GM12878 (cell line): ENCODE measurements around the gene RPUSD2. TPM values are rescaled to one million over a fixed set of nuclear protein-coding genes. Genes with fewer than 3 reads are reported as not detected.

Source experiments
- ATAC-seq: fragments of 200-7000 bp; cut with Tn5 transposase; 3 replicates; pipeline ENCODE4 v1.9.1; 2020; ENCODE audit warnings: mild to moderate bottlenecking, moderate library complexity
- BruUV-seq: library from RNA; stranded (reverse); fragments of 400-500 nt; replicated peaks from 2 replicates; lab custom pipeline; 2021; lab: Mats Ljungman, UMichigan
- CTCF ChIA-PET: fragments of 300-600 bp; sonication (Branson Sonifier 250); formaldehyde crosslinking; extraction: SDS; loops from one replicate; lab custom pipeline; 2021; ENCODE audit warnings: inconsistent platforms; lab: Yijun Ruan, JAX
- POLR2A ChIA-PET: fragments of 350-600 bp; formaldehyde crosslinking; extraction: SDS; loops from one replicate; lab custom pipeline; 2021; ENCODE audit warnings: inconsistent platforms; lab: Charles Lee
- RAD21 ChIA-PET: fragments of 300-600 bp; sonication (Branson Sonifier 250); formaldehyde crosslinking; loops from one replicate; lab custom pipeline; 2023; ENCODE audit warnings: antibody characterized with exemption; ENCODE audit not compliant: unreplicated experiment; lab: Charles Lee
- SMC1A ChIA-PET: fragments of 300-600 bp; sonication (Branson Sonifier 250); formaldehyde crosslinking; loops from one replicate; lab custom pipeline; 2023; ENCODE audit not compliant: unreplicated experiment, uncharacterized antibody; lab: Charles Lee
- DNase-seq: peaks from one replicate; pipeline ENCODE4 v3.0.0-alpha.2; 2011; ENCODE audit warnings: low read depth, low spot score
- FAIRE-seq: peaks from 3 replicates; lab custom pipeline; 2011; peaks lifted over from hg19 to GRCh38; lab: Jason Lieb, UNC
- H2AFZ ChIP-seq: 2 replicates; pipeline ENCODE4 v1.6.0; 2011; ENCODE audit warnings: low read depth, low read length, control low read depth; ENCODE audit not compliant: control insufficient read depth
- H3K27ac ChIP-seq: 2 replicates; pipeline ENCODE4 v1.5.1; 2011; ENCODE audit warnings: control low read depth; ENCODE audit not compliant: control insufficient read depth, insufficient read depth
- H3K27me3 ChIP-seq, 2 experiments: replicated peaks in 1 of 2; 2 replicates each; pipeline versions ENCODE4 v1.6.0 to v1.6.1; 2011; ENCODE audit warnings: low read length in 1 of 2; ENCODE audit not compliant: control insufficient read depth in 2 of 2, insufficient read depth in 2 of 2
- H3K36me3 ChIP-seq, 2 experiments: 2 replicates each; pipeline ENCODE4 v1.5.1; 2011; ENCODE audit warnings: low read length in 1 of 2; ENCODE audit not compliant: control insufficient read depth in 2 of 2, insufficient read depth in 2 of 2
- H3K4me1 ChIP-seq: 2 replicates; pipeline ENCODE4 v1.6.1; 2011; ENCODE audit warnings: mild to moderate bottlenecking, low read length, moderate library complexity, mixed read lengths; ENCODE audit not compliant: control insufficient read depth, insufficient read depth
- H3K4me2 ChIP-seq: 2 replicates; pipeline ENCODE4 v1.6.0; 2011; ENCODE audit warnings: control low read depth; ENCODE audit not compliant: control insufficient read depth, insufficient read depth
- H3K4me3 ChIP-seq: fragments of 200-600 bp; sonication (generic); 2 replicates; pipeline ENCODE4 v1.5.1; 2016
- H3K79me2 ChIP-seq: 2 replicates; pipeline ENCODE4 v1.6.0; 2011; ENCODE audit warnings: low read length; ENCODE audit not compliant: control insufficient read depth, insufficient read depth
- H3K9ac ChIP-seq: 2 replicates; pipeline ENCODE4 v1.8.0; 2011; ENCODE audit warnings: low read length, control low read depth, mixed read lengths; ENCODE audit not compliant: control insufficient read depth, insufficient read depth
- H3K9me3 ChIP-seq: replicated peaks from 3 replicates; pipeline ENCODE4 v1.5.1; 2011; ENCODE audit warnings: mild to moderate bottlenecking, low read length; ENCODE audit not compliant: control insufficient read depth, insufficient read depth
- H4K20me1 ChIP-seq: 2 replicates; pipeline ENCODE4 v1.6.0; 2011; ENCODE audit not compliant: control insufficient read depth, insufficient read depth
- CREB1 ChIP-seq: IDR thresholded peaks from 2 replicates; pipeline ENCODE4 v1.6.1; 2012; ENCODE audit warnings: low read depth, mild to moderate bottlenecking, inconsistent platforms
- GABPA ChIP-seq: IDR thresholded peaks from 2 replicates; pipeline ENCODE4 v1.6.1; 2014; ENCODE audit warnings: antibody characterized with exemption, low read depth, mild to moderate bottlenecking, inconsistent platforms
- GATAD2B ChIP-seq: fragments of 450-650 bp; conservative IDR thresholded peaks from 2 replicates; pipeline ENCODE4 v1.6.1; 2017; ENCODE audit warnings: low read depth, mild to moderate bottlenecking, moderate library complexity
- HDGF ChIP-seq: fragments of 450-650 bp; IDR thresholded peaks from 2 replicates; pipeline ENCODE4 v1.6.1; 2016; ENCODE audit warnings: antibody characterized with exemption
- LARP7 ChIP-seq: fragments of 450-650 bp; IDR thresholded peaks from 2 replicates; pipeline ENCODE4 v1.6.1; 2017; ENCODE audit warnings: mild to moderate bottlenecking
- NR2C1 ChIP-seq: fragments of 450-650 bp; IDR thresholded peaks from 2 replicates; pipeline ENCODE4 v1.6.1; 2017; ENCODE audit warnings: antibody characterized with exemption, mild to moderate bottlenecking, moderate library complexity
- RELA ChIP-seq: fragments of 450-650 bp; IDR thresholded peaks from 2 replicates; pipeline ENCODE4 v1.8.0; 2014; ENCODE audit warnings: borderline replicate concordance; ENCODE audit not compliant: partially characterized antibody
- SREBF2 ChIP-seq: IDR thresholded peaks from 2 replicates; pipeline ENCODE4 v1.6.1; 2012; ENCODE audit warnings: mild to moderate bottlenecking, low read length
- STAT3 ChIP-seq: IDR thresholded peaks from 2 replicates; pipeline ENCODE4 v1.6.1; 2011; ENCODE audit warnings: low read depth, low read length, improper control_type of control experiment
- WRNIP1 ChIP-seq: IDR thresholded peaks from 2 replicates; pipeline ENCODE4 v1.6.1; 2011; ENCODE audit warnings: low read depth, low read length, improper control_type of control experiment, borderline replicate concordance
- ZNF622 ChIP-seq: fragments of 450-650 bp; IDR thresholded peaks from 2 replicates; pipeline ENCODE4 v1.6.1; 2017; ENCODE audit warnings: mild to moderate bottlenecking, inconsistent platforms
- ZSCAN29 ChIP-seq: fragments of 450-650 bp; IDR thresholded peaks from 2 replicates; pipeline ENCODE4 v1.6.1; 2017; ENCODE audit warnings: mild to moderate bottlenecking, moderate library complexity
- WGBS: methylation state at CpG from one replicate; pipeline ENCODE4 v1.1.6; 2016; ENCODE audit warnings: low lambda C conversion rate; ENCODE audit not compliant: insufficient replicate concordance, insufficient coverage; ENCODE audit errors: missing lambda C conversion rate; 5-methylcytosine and 5-hydroxymethylcytosine counted together
- in situ Hi-C: fragments of 300-500 bp; cut with MboI; formaldehyde crosslinking; loops from 9 replicates; pipeline ENCODE4 v1.14.3; 2018; ENCODE audit warnings: mixed read lengths
- intact Hi-C: fragments of 100-400 bp; cut with micrococcal nuclease; formaldehyde crosslinking; loops from one replicate; pipeline ENCODE4 v1.14.2; 2022; ENCODE audit not compliant: unreplicated experiment
- polyA plus RNA-seq, 11 experiments: library from polyadenylated mRNA; depleted of rRNA in 4 of 11; unstranded in 6 of 11; stranded (reverse) in 5 of 11; fragments of >200 nt; fragmentation: Nextera tagmentation in 4 of 11; fragmentation: Illumina TruSeq in 1 of 11; extraction: Ambion mirVana in 4 of 11; extraction: Trizol in 1 of 11; gene quantifications; 1 replicate in 1 of 11; 2 replicates in 10 of 11; pipeline versions ENCODE4 v1.2.1 to v1.2.3, GENCODE V29; 2011 to 2016; ENCODE audit warnings: inconsistent platforms in 2 of 11, missing spikeins in 2 of 11, low read depth in 1 of 11
- total RNA-seq, 4 experiments: library from RNA; depleted of rRNA in 3 of 4; stranded (reverse); fragments of >200 nt in 3 of 4; fragmentation: Illumina TruSeq in 1 of 4; extraction: Trizol in 1 of 4; gene quantifications; 2 replicates each; pipeline versions ENCODE4 v1.2.1 to v1.2.3, GENCODE V29; 2013 to 2021

The RPUSD2 gene
- total and polyA plus RNA-seq, 10 of the 15 experiments (the other 5 are each of a cell fraction or from before 2014, with no cell fraction given): 4.0 to 33.3 (median 18.5) TPM

- Histone ChIP-seq H2AFZ (no peak overlapping the region), H3K9ac (no peak overlapping the region), H3K27me3 (no peaks in the 10 kb centered on the region), H3K9me3 (no peaks in the 10 kb centered on the region; the same call in 2 of the 3 replicates), H3K27ac (no peak overlapping the region), H3K4me2 (no peak overlapping the region), H4K20me1 (no peaks in the 10 kb centered on the region), H3K36me3 (no peaks in the 10 kb centered on the region), H3K4me1 (no peaks in the 10 kb centered on the region; the same call in 1 of the 2 replicates), H3K79me2 (no peaks in the 10 kb centered on the region), H3K4me3 (no peak overlapping the region)
- no peak for FAIRE-seq
- ChIA-PET RAD21 (no interaction called here), SMC1A (interaction anchor here (0.6 to 1.2 kb wide), 3 partner anchors 14 to 40 kb away, joined by 3 read pairs; no protein-coding TSS in a partner anchor), CTCF (interaction anchor here (1.0 kb wide), 1 partner anchor 15 kb away, joined by 3 read pairs; no protein-coding TSS in a partner anchor), POLR2A (interaction anchor here (1.1 kb wide), 1 partner anchor 19 kb away, joined by 3 read pairs; no protein-coding TSS in a partner anchor)
- 0% methylated on average over 2 of the region's 2 CpGs for WGBS
- TF ChIP-seq LARP7 (no peak), NR2C1 (no peak), RELA (no peak), CREB1 (no peak), HDGF (no peak), ZSCAN29 (no peak), GATAD2B (no peak), STAT3 (no peak), WRNIP1 (no peak), SREBF2 (no peak), GABPA (no peak), ZNF622 (no peak)
- no TSS peak for BruUV-seq
- no peak for ATAC-seq
- intact Hi-C loops: no loop called here
- no peak for DNase-seq
- in situ Hi-C loops: no loop called here
These were observed 15.1 kb downstream of the RPUSD2 start for GRCh38 chr15:40584191-40584590.
